IMR-90 (cell line): ENCODE results near the gene ZNF776. TPM values are rescaled to one million over a fixed set of nuclear protein-coding genes. Genes with fewer than 3 reads are reported as not detected.
A peak's percentile ranks its signal among the peaks of the same experiment; 100 is the strongest.

Experiments
- ATAC-seq: fragments of 200-7000 bp; cut with Tn5 transposase; 2 replicates; pipeline ENCODE4 v1.9.1; 2020; ENCODE audit warnings: low read depth, mild to moderate bottlenecking, moderate library complexity
- BruUV-seq: library from RNA; stranded (reverse); fragments of 400-500 nt; replicated peaks from 2 replicates; lab custom pipeline; 2021; lab: Mats Ljungman, UMichigan
- CTCF ChIA-PET: fragments of 300-600 bp; formaldehyde crosslinking; extraction: SDS; loops from one replicate; lab custom pipeline; 2021; ENCODE audit warnings: antibody characterized with exemption; lab: Yijun Ruan, JAX
- POLR2A ChIA-PET: fragments of 300-600 bp; sonication (Branson Sonifier 250); formaldehyde crosslinking; loops from one replicate; lab custom pipeline; 2022; ENCODE audit warnings: antibody characterized with exemption; ENCODE audit not compliant: unreplicated experiment; lab: Charles Lee
- DNase-seq: peaks from one replicate; pipeline ENCODE4 v3.0.0; 2013
- H2AFZ ChIP-seq: replicated peaks from 2 replicates; pipeline ENCODE3; 2013; ENCODE audit warnings: low read length, mild to moderate bottlenecking; ENCODE audit not compliant: poor library complexity
- H2AK5ac ChIP-seq: 2 replicates; pipeline ENCODE4 v1.6.1; 2013; ENCODE audit warnings: low read depth, low read length, inconsistent platforms
- H2AK9ac ChIP-seq: replicated peaks from 2 replicates; pipeline ENCODE3; 2013; ENCODE audit warnings: mild to moderate bottlenecking, low read depth, low read length, moderate library complexity; ENCODE audit not compliant: poor library complexity
- H2BK120ac ChIP-seq: 2 replicates; pipeline ENCODE4 v1.6.1; 2013; ENCODE audit warnings: low read depth, low read length, inconsistent platforms
- H2BK15ac ChIP-seq: 3 replicates; pipeline ENCODE4 v1.6.1; 2013; ENCODE audit warnings: low read depth, low read length, inconsistent platforms
- H2BK20ac ChIP-seq: 2 replicates; pipeline ENCODE4 v1.6.1; 2013; ENCODE audit warnings: low read depth, mild to moderate bottlenecking, inconsistent platforms, low read length, moderate library complexity
- H2BK5ac ChIP-seq: 2 replicates; pipeline ENCODE4 v1.6.1; 2013; ENCODE audit warnings: mild to moderate bottlenecking, low read depth, low read length, inconsistent platforms; ENCODE audit not compliant: poor library complexity, severe bottlenecking
- H3K14ac ChIP-seq: replicated peaks from 2 replicates; pipeline ENCODE4 v1.6.1; 2013; ENCODE audit warnings: low read depth, low read length, inconsistent platforms
- H3K18ac ChIP-seq: 2 replicates; pipeline ENCODE4 v1.6.1; 2013; ENCODE audit warnings: low read depth, low read length, control low read depth
- H3K23ac ChIP-seq: 2 replicates; pipeline ENCODE4 v1.6.1; 2013; ENCODE audit warnings: low read depth, low read length, inconsistent platforms
- H3K27ac ChIP-seq: 2 replicates; pipeline ENCODE4 v1.5.1; 2013; ENCODE audit warnings: mild to moderate bottlenecking, control low read depth, low read length; ENCODE audit not compliant: insufficient read depth
- H3K27me3 ChIP-seq: 2 replicates; pipeline ENCODE4 v1.6.1; 2013; ENCODE audit warnings: low read length; ENCODE audit not compliant: control insufficient read depth, insufficient read depth
- H3K36me3 ChIP-seq: 2 replicates; pipeline ENCODE4 v1.6.1; 2013; ENCODE audit warnings: low read length, mixed read lengths; ENCODE audit not compliant: control insufficient read depth, insufficient read depth
- H3K4ac ChIP-seq: 2 replicates; pipeline ENCODE4 v1.6.1; 2013; ENCODE audit warnings: low read depth, low read length, inconsistent platforms
- H3K4me1 ChIP-seq: 2 replicates; pipeline ENCODE4 v1.6.1; 2013; ENCODE audit warnings: low read length, mixed read lengths; ENCODE audit not compliant: control insufficient read depth, insufficient read depth
- H3K4me2 ChIP-seq: 2 replicates; pipeline ENCODE4 v1.6.1; 2013; ENCODE audit warnings: low read depth, mild to moderate bottlenecking, control low read depth, low read length, moderate library complexity
- H3K4me3 ChIP-seq: 2 replicates; pipeline ENCODE4 v1.5.1; 2013; ENCODE audit warnings: low read depth, mild to moderate bottlenecking, control low read depth, low read length, moderate library complexity; ENCODE audit not compliant: insufficient read depth
- H3K56ac ChIP-seq: 2 replicates; pipeline ENCODE4 v1.6.1; 2013; ENCODE audit warnings: low read length, inconsistent platforms; ENCODE audit not compliant: insufficient read depth; ENCODE audit errors: extremely low read depth
- H3K79me1 ChIP-seq, 2 experiments: 2 replicates each; pipeline ENCODE4 v1.6.1; 2013; ENCODE audit warnings: low read length in 2 of 2, inconsistent platforms in 1 of 2, low read depth in 1 of 2
- H3K9ac ChIP-seq: 2 replicates; pipeline ENCODE4 v1.6.1; 2013; ENCODE audit warnings: low read depth, low read length, control low read depth
- H3K9me1 ChIP-seq: 2 replicates; pipeline ENCODE4 v1.6.1; 2013; ENCODE audit warnings: low read length, inconsistent platforms; ENCODE audit not compliant: insufficient read depth
- H3K9me3 ChIP-seq: 2 replicates; pipeline ENCODE4 v1.6.1; 2013; ENCODE audit warnings: low read length; ENCODE audit not compliant: control insufficient read depth, insufficient read depth
- H4K20me1 ChIP-seq: 2 replicates; pipeline ENCODE4 v1.6.1; 2013; ENCODE audit warnings: low read length, inconsistent platforms; ENCODE audit not compliant: insufficient read depth
- H4K5ac ChIP-seq: 2 replicates; pipeline ENCODE4 v1.6.1; 2013; ENCODE audit warnings: mild to moderate bottlenecking, low read depth, low read length, control low read depth
- H4K8ac ChIP-seq, 2 experiments: 2 replicates each; pipeline ENCODE4 v1.6.1; 2013; ENCODE audit warnings: low read depth in 2 of 2, low read length in 2 of 2, control low read depth in 1 of 2, inconsistent platforms in 1 of 2
- H4K91ac ChIP-seq: 2 replicates; pipeline ENCODE4 v1.6.1; 2013; ENCODE audit warnings: low read depth, low read length, inconsistent platforms; ENCODE audit not compliant: insufficient read depth
- BHLHE40 ChIP-seq: fragments of 150-350 bp; IDR thresholded peaks from 2 replicates; pipeline ENCODE4 v1.6.1; 2016; ENCODE audit warnings: mild to moderate bottlenecking, low read depth, low read length
- CEBPB ChIP-seq: IDR thresholded peaks from 2 replicates; pipeline ENCODE4 v1.6.1; 2012; ENCODE audit warnings: low read depth, low read length, improper control_type of control experiment
- FOS ChIP-seq: fragments of 150-350 bp; IDR thresholded peaks from 2 replicates; pipeline ENCODE4 v1.6.1; 2016; ENCODE audit warnings: low read depth, low read length
- MAZ ChIP-seq: IDR thresholded peaks from 2 replicates; pipeline ENCODE4 v1.6.1; 2012; ENCODE audit warnings: low read depth, mild to moderate bottlenecking, low read length, improper control_type of control experiment, moderate library complexity, borderline replicate concordance
- MXI1 ChIP-seq: IDR thresholded peaks from 2 replicates; pipeline ENCODE4 v1.6.1; 2012; ENCODE audit warnings: low read depth, mild to moderate bottlenecking, low read length, moderate library complexity, borderline replicate concordance
- NFE2L2 ChIP-seq: fragments of 150-350 bp; IDR thresholded peaks from 2 replicates; pipeline ENCODE4 v1.6.1; 2016; ENCODE audit warnings: low read depth, mild to moderate bottlenecking, low read length
- POLR2A ChIP-seq: IDR thresholded peaks from 2 replicates; pipeline ENCODE4 v1.6.1; 2012; ENCODE audit warnings: mild to moderate bottlenecking, low read depth, low read length
- RAD21 ChIP-seq: IDR thresholded peaks from 2 replicates; pipeline ENCODE4 v1.6.1; 2012; ENCODE audit warnings: low read length, improper control_type of control experiment
- RCOR1 ChIP-seq: IDR thresholded peaks from 2 replicates; pipeline ENCODE4 v1.6.1; 2012; ENCODE audit warnings: mild to moderate bottlenecking, low read length, improper control_type of control experiment; ENCODE audit not compliant: insufficient replicate concordance
- RFX5 ChIP-seq: IDR thresholded peaks from 2 replicates; pipeline ENCODE4 v1.8.0; 2012; ENCODE audit warnings: low read depth, mild to moderate bottlenecking, low read length, moderate library complexity
- SMC3 ChIP-seq: fragments of 150-350 bp; IDR thresholded peaks from 2 replicates; pipeline ENCODE4 v1.6.1; 2016; ENCODE audit warnings: low read depth, mild to moderate bottlenecking, antibody characterized with exemption, low read length, moderate library complexity
- WGBS, 2 experiments: methylation state at CpG; one replicate each; pipeline versions ENCODE4 v1.1.5 to v1.1.7; 2013; ENCODE audit warnings: missing lambda C conversion rate in 2 of 2; ENCODE audit not compliant: insufficient read length in 1 of 2; ENCODE audit errors: extremely low coverage in 2 of 2; 5-methylcytosine and 5-hydroxymethylcytosine counted together
- dilution Hi-C: fragments of 300-500 bp; cut with HindIII; formaldehyde crosslinking; loops from one replicate; pipeline ENCODE4 v1.14.3; 2018; ENCODE audit warnings: low sequenced_read_pairs; ENCODE audit not compliant: unreplicated experiment
- in situ Hi-C: fragments of 300-500 bp; cut with MboI; formaldehyde crosslinking; loops from 3 replicates; pipeline ENCODE4 v1.14.3; 2019; ENCODE audit warnings: low sequenced_read_pairs, inconsistent platforms, mixed read lengths
- intact Hi-C: fragments of 100-400 bp; cut with micrococcal nuclease; formaldehyde crosslinking; loops from 2 replicates; pipeline ENCODE4 v1.10.0; 2022
- polyA plus RNA-seq, 3 experiments: library from polyadenylated mRNA; depleted of rRNA; stranded (reverse); fragments of >200 nt; gene quantifications; 2 replicates each; pipeline ENCODE4 v1.2.3, GENCODE V29; 2012; ENCODE audit warnings: low replicate concordance in 1 of 3
- total RNA-seq: library from RNA; depleted of rRNA; stranded (reverse); fragments of >200 nt; gene quantifications from 2 replicates; pipeline ENCODE4 v1.2.3, GENCODE V29; 2012
- TF ChIP-seq, protein P1 (sequence below): fragments of 150-350 bp; IDR thresholded peaks from 2 replicates; pipeline ENCODE4 v1.6.1; 2016; ENCODE audit warnings: low read depth, mild to moderate bottlenecking, low read length, moderate library complexity, borderline replicate concordance
- TF ChIP-seq, protein P2 (sequence below): conservative IDR thresholded peaks from 2 replicates; pipeline ENCODE4 v1.5.1; 2012; ENCODE audit warnings: mild to moderate bottlenecking, low read depth, low read length, improper control_type of control experiment
- TF ChIP-seq, protein P3 (sequence below): fragments of 150-350 bp; IDR thresholded peaks from 2 replicates; pipeline ENCODE4 v1.6.1; 2017; ENCODE audit warnings: mild to moderate bottlenecking, antibody characterized with exemption, low read length, low read depth

Gene ZNF776
- total and polyA plus RNA-seq, 2 of the 4 experiments (the other 2 are of a cell fraction), result 4.3 to 14.3 TPM

DNA sequence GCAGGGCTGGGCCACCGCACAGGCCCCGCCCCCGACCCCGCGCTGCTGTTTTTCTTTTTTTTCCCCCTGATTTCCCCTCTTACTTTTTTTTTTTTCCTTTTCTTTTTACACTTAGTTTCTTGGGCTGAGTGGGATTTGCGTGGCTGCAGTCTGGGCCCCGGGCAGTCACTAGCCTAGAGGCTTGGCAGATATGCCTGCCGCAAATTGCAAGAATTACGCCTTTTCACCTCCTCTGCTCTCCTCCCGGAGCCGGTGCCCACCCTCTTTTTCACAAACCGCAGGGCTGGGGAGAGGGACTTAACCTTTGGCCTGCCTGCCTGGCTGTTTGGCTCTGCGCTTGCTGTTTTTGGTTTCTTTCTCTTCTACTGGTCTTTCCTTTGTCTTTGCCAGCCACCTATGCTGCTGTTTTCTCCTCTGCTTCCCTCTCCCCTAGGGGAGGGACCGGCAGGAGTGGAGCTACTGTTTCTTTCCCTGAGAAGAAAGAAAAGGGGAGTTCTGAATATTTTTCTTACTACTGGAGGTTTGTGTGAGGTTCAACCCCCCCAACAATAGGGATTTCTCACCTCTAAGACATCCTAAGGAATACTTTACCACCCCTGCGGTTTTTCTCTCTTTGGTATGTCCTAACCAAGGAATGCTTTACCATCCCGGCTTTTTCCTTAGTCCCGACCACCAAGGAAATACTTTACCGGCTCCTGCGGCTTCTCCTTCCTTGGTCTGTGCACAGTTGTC, 57.1 kb downstream of the ZNF776 start:
- peak overlapping the region; percentile 96 for H3K23ac ChIP-seq
- peak; percentile 79 for DNase-seq
- peak overlapping the region; percentile 93 for H2AFZ ChIP-seq
- peaks cover 25 to 41% of the 10 kb centered on the region in 2 experiments for H3K79me1 ChIP-seq
- H4K5ac ChIP-seq, result peak overlapping the region; percentile 86
- no CpG with 5 or more reads among the region's 19 CpGs for WGBS, 2 experiments
- peak overlapping the region; percentile 33; the same call in 1 of the 2 replicates for H2BK20ac ChIP-seq
- peak; percentile 71 for ATAC-seq
- H3K18ac ChIP-seq, result peak overlapping the region; percentile 77
- peak overlapping the region; percentile 91 for H3K4me2 ChIP-seq
- H4K91ac ChIP-seq, result peak overlapping the region; percentile 71
- H3K4me3 ChIP-seq, result peak overlapping the region; percentile 59
- peak overlapping the region; percentile 54; the same call in 1 of the 3 replicates for H2BK15ac ChIP-seq
- intact Hi-C loops, result no loop called here
- ChIA-PET POLR2A (interaction anchor here (1.2 kb wide), 1 partner anchor 16 kb away, joined by 4 read pairs; no protein-coding TSS in a partner anchor), CTCF (no interaction called here)
- H3K9ac ChIP-seq, result peak overlapping the region; percentile 95
- H3K14ac ChIP-seq, result peak overlapping the region; percentile 92
- peaks cover 6% of the 10 kb centered on the region for H3K4me1 ChIP-seq
- peak overlapping the region; percentile 73 for H2BK120ac ChIP-seq
- H2AK9ac ChIP-seq, result peak overlapping the region; percentile 95
- peak overlapping the region; percentile 95; the same call in 1 of the 2 replicates for H3K56ac ChIP-seq
- peak overlapping the region; percentile 92 for H3K4ac ChIP-seq
- peak overlapping the region; percentile 87 for H2BK5ac ChIP-seq
- no peaks in the 10 kb centered on the region; the same call in 1 of the 2 replicates for H3K9me1 ChIP-seq
- BruUV-seq, result no TSS peak
- dilution Hi-C loops, result no loop called here
- in situ Hi-C loops, result no loop called here
- no peaks in the 10 kb centered on the region for H4K20me1 ChIP-seq
- peak overlapping the region; percentile 73; the same call in 1 of the 2 replicates for H2AK5ac ChIP-seq
- no peaks in the 10 kb centered on the region for H3K27me3 ChIP-seq
- peak overlapping the region; percentile 48 to 95 for H4K8ac ChIP-seq
- peak overlapping the region; percentile 88 for H3K27ac ChIP-seq
- no peaks in the 10 kb centered on the region for H3K9me3 ChIP-seq
- peaks cover 7% of the 10 kb centered on the region for H3K36me3 ChIP-seq
- TF ChIP-seq MAZ (0 out of 2 replicates have a peak, but pooled peaks have one; percentile 6), RCOR1 (no peak), RAD21 (no peak), FOS (no peak), CEBPB (no peak), SMC3 (no peak), POLR2A (no peak), RFX5 (no peak), BHLHE40 (peak; percentile 73), NFE2L2 (no peak), MXI1 (no peak)
- TF ChIP-seq, protein P1, sequence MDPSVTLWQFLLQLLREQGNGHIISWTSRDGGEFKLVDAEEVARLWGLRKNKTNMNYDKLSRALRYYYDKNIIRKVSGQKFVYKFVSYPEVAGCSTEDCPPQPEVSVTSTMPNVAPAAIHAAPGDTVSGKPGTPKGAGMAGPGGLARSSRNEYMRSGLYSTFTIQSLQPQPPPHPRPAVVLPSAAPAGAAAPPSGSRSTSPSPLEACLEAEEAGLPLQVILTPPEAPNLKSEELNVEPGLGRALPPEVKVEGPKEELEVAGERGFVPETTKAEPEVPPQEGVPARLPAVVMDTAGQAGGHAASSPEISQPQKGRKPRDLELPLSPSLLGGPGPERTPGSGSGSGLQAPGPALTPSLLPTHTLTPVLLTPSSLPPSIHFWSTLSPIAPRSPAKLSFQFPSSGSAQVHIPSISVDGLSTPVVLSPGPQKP, result no peak
- TF ChIP-seq, protein P2, sequence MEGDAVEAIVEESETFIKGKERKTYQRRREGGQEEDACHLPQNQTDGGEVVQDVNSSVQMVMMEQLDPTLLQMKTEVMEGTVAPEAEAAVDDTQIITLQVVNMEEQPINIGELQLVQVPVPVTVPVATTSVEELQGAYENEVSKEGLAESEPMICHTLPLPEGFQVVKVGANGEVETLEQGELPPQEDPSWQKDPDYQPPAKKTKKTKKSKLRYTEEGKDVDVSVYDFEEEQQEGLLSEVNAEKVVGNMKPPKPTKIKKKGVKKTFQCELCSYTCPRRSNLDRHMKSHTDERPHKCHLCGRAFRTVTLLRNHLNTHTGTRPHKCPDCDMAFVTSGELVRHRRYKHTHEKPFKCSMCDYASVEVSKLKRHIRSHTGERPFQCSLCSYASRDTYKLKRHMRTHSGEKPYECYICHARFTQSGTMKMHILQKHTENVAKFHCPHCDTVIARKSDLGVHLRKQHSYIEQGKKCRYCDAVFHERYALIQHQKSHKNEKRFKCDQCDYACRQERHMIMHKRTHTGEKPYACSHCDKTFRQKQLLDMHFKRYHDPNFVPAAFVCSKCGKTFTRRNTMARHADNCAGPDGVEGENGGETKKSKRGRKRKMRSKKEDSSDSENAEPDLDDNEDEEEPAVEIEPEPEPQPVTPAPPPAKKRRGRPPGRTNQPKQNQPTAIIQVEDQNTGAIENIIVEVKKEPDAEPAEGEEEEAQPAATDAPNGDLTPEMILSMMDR, result no peak
- TF ChIP-seq, protein P3, sequence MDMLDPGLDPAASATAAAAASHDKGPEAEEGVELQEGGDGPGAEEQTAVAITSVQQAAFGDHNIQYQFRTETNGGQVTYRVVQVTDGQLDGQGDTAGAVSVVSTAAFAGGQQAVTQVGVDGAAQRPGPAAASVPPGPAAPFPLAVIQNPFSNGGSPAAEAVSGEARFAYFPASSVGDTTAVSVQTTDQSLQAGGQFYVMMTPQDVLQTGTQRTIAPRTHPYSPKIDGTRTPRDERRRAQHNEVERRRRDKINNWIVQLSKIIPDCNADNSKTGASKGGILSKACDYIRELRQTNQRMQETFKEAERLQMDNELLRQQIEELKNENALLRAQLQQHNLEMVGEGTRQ, result no peak
